ENCODE measurements around the gene CFAP410.

CFAP410 gene

DNA sequence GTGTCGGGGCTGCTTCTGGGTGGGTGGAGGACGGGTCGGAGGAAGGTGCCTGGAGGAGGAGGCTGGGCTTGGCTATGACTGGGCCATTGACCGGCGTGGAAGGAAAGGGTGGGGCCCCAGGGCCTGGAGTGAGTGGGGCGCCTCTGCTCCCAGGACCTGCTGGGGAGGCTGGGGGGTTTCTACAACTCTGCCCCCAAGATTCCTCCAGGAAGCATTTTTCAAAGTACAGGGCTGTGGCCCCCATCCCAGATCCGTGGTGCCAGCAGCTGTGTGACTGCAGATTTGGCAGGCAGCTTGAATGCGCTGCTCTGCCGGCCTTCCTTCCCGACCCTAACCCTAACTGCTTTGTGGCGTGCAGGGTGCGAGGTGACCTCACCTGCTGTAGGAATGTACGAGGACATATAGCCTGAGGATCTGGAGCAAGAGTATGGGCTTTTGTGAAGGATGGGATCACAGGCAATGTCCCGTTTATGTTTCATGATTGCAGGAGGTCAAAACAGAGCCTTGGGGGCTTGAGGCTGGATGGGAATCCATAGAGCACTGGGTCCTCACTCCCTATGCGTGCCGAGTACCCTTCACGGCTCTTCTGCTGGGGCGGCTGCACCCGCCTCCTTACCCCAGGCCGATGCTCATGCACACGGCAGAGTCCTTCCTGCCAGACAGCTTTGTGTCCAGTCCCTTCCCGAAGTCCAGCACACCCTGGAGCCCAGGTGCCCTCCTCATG lies 38.9 kb upstream of the CFAP410 start:
- peaks cover 0 to 5% (median 0%) of the 10 kb centered on the region in 5 donors for H3K9me3 ChIP-seq (ENCODE audit: control insufficient read depth in 5 of 5, low read length in 5 of 5)
- H3K9ac ChIP-seq (ENCODE audit: low read length in 5 of 5), result no peak overlapping the region
- peaks cover 0 to 31% (median 0%) of the 10 kb centered on the region in 5 donors for H3K27me3 ChIP-seq (ENCODE audit: control insufficient read depth in 5 of 5, insufficient read depth in 4 of 5, low read length in 5 of 5)
- H3K4me1 ChIP-seq (ENCODE audit: control insufficient read depth in 5 of 5, insufficient read depth in 5 of 5, low read length in 5 of 5), result peaks cover 0 to 14% (median 0%) of the 10 kb centered on the region in 5 donors
- no peak overlapping the region for H3K27ac ChIP-seq (ENCODE audit: low read depth, low read length)
- H3K36me3 ChIP-seq (ENCODE audit: control insufficient read depth in 5 of 5, insufficient read depth in 5 of 5, low read length in 5 of 5), result peaks cover 0 to 49% (median 14%) of the 10 kb centered on the region in 5 donors
- no peak overlapping the region for H3K4me3 ChIP-seq (ENCODE audit: low read depth in 1 of 5, low read length in 5 of 5)

DNA sequence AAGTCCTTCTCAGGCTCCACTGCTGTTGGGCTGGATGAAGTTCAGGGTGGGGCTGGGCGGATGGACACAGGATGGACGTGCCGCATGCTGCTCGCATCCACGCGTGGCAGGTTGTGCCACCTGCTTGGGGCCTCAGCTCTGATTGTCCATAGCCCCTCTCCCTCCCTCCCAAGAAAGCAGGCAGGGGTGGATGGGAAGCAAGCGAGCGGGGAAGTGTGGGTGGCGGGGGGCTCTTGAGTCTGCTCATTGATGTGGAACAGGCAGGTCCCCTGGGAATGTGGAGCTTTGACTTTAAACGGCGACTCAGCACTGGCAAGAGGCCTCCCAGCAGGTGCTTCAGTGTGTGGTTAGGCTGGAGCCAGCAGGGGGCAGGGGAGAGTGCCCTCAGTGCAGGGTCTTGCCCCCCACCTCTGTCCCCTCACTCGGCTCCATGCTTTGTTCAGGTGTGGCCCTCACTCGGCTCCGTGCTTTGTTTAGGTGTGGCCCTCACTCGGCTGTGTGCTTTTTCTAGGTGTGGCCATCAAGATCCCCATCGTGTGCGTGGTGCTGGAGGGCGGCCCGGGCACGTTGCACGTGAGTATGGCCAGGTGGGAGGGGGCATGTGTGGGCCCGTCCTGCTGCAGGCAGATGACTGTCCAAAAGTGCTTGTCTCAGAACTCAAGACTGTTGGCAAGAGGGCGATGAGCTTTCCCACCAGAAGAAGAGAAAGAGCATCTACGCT lies 38.2 kb upstream of the CFAP410 start:
- no peak overlapping the region for H3K27ac ChIP-seq (ENCODE audit: low read depth, low read length)
- H3K36me3 ChIP-seq (ENCODE audit: control insufficient read depth in 5 of 5, insufficient read depth in 5 of 5, low read length in 5 of 5), result peaks cover 0 to 43% (median 13%) of the 10 kb centered on the region in 5 donors
- H3K4me3 ChIP-seq (ENCODE audit: low read depth in 1 of 5, low read length in 5 of 5), result no peak overlapping the region
- H3K4me1 ChIP-seq (ENCODE audit: control insufficient read depth in 5 of 5, insufficient read depth in 5 of 5, low read length in 5 of 5), result peaks cover 0 to 14% (median 0%) of the 10 kb centered on the region in 5 donors
- peaks cover 0 to 2% (median 0%) of the 10 kb centered on the region in 5 donors for H3K9me3 ChIP-seq (ENCODE audit: control insufficient read depth in 5 of 5, low read length in 5 of 5)
- H3K9ac ChIP-seq (ENCODE audit: low read length in 5 of 5), result no peak overlapping the region
- H3K27me3 ChIP-seq (ENCODE audit: control insufficient read depth in 5 of 5, insufficient read depth in 4 of 5, low read length in 5 of 5), result peaks cover 0 to 31% (median 0%) of the 10 kb centered on the region in 5 donors

DNA sequence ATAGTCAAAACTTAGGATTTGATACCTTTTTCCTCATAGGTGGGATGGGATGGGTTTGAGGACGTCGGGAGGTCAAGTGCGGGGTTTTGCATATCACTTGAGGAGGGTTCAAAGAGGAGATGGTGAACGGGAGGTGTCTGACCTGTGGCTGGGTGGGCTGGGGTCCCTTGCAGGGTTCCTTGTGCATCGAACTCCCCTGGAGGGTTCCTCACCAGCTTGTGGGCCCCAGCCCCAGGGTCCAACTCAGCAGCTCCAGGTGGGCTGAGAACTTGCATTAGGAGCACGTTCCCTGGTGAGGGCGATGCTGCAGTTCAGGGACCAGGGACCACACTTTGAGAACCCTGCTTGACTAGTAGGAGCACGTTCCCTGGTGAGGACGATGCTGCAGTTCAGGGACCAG lies 37.4 kb upstream of the CFAP410 start:
- Histone ChIP-seq H3K27me3 (ENCODE audit: control insufficient read depth in 5 of 5, insufficient read depth in 4 of 5, low read length in 5 of 5) (peaks cover 0 to 31% (median 0%) of the 10 kb centered on the region in 5 donors), H3K4me1 (ENCODE audit: control insufficient read depth in 5 of 5, insufficient read depth in 5 of 5, low read length in 5 of 5) (peaks cover 0 to 14% (median 0%) of the 10 kb centered on the region in 5 donors), H3K9ac (ENCODE audit: low read length in 5 of 5) (no peak overlapping the region), H3K9me3 (ENCODE audit: control insufficient read depth in 5 of 5, low read length in 5 of 5) (no peaks in the 10 kb centered on the region), H3K4me3 (ENCODE audit: low read depth in 1 of 5, low read length in 5 of 5) (no peak overlapping the region), H3K27ac (ENCODE audit: low read depth, low read length) (no peak overlapping the region), H3K36me3 (ENCODE audit: control insufficient read depth in 5 of 5, insufficient read depth in 5 of 5, low read length in 5 of 5) (peaks cover 0 to 45% (median 13%) of the 10 kb centered on the region in 5 donors)

DNA sequence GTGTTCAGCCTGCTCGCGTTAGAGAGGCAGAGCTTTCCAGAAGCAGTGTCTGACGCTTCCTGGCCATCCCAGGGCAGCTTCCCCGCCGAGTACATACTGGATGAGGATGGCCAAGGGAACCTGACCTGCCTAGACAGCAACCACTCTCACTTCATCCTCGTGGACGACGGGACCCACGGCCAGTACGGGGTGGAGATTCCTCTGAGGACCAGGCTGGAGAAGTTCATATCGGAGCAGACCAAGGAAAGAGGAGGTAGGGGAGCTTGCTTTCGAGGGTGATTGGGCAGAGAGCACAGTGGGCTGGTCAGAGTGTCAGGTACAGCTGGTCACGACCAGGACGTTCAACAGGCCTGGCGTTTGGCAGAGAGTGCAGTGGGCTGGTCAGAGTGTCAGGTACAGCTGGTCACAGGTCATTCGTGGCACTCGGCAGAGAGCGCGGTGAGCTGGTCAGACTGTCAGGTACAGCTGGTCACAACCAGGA lies 36.6 kb upstream of the CFAP410 start:
- Histone ChIP-seq H3K36me3 (ENCODE audit: control insufficient read depth in 5 of 5, insufficient read depth in 5 of 5, low read length in 5 of 5) (peaks cover 0 to 41% (median 13%) of the 10 kb centered on the region in 5 donors), H3K9ac (ENCODE audit: low read length in 5 of 5) (no peak overlapping the region), H3K9me3 (ENCODE audit: control insufficient read depth in 5 of 5, low read length in 5 of 5) (no peaks in the 10 kb centered on the region), H3K4me3 (ENCODE audit: low read depth in 1 of 5, low read length in 5 of 5) (no peak overlapping the region), H3K4me1 (ENCODE audit: control insufficient read depth in 5 of 5, insufficient read depth in 5 of 5, low read length in 5 of 5) (peaks cover 0 to 14% (median 0%) of the 10 kb centered on the region in 5 donors), H3K27ac (ENCODE audit: low read depth, low read length) (no peak overlapping the region), H3K27me3 (ENCODE audit: control insufficient read depth in 5 of 5, insufficient read depth in 4 of 5, low read length in 5 of 5) (peaks cover 0 to 31% (median 1%) of the 10 kb centered on the region in 5 donors)

DNA sequence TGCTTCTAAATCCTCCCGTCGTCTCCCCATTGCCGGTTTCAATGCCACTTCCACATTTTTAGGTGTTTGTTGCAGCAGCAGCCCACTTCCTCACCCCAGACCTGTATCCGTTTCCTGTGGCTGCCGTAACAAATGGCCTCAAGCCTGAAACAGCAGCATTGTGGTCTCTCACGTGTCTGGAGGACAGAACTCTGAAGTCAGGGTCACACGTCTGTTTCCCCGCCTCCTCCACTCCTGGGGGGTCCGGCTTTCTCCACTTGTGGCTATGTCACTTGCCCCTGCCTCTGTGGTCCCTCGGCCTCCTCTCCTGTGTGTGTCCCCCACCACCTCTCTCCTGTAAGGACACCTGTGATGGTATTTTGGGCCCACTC lies 36.1 kb upstream of the CFAP410 start:
- no peak overlapping the region for H3K9ac ChIP-seq (ENCODE audit: low read length in 5 of 5)
- peaks cover 0 to 34% (median 4%) of the 10 kb centered on the region in 5 donors for H3K27me3 ChIP-seq (ENCODE audit: control insufficient read depth in 5 of 5, insufficient read depth in 4 of 5, low read length in 5 of 5)
- H3K36me3 ChIP-seq (ENCODE audit: control insufficient read depth in 5 of 5, insufficient read depth in 5 of 5, low read length in 5 of 5), result peaks cover 0 to 36% (median 13%) of the 10 kb centered on the region in 5 donors
- H3K4me3 ChIP-seq (ENCODE audit: low read depth in 1 of 5, low read length in 5 of 5), result no peak overlapping the region
- H3K4me1 ChIP-seq (ENCODE audit: control insufficient read depth in 5 of 5, insufficient read depth in 5 of 5, low read length in 5 of 5), result peaks cover 0 to 15% (median under 1%) of the 10 kb centered on the region in 5 donors
- no peaks in the 10 kb centered on the region for H3K9me3 ChIP-seq (ENCODE audit: control insufficient read depth in 5 of 5, low read length in 5 of 5)
- H3K27ac ChIP-seq (ENCODE audit: low read depth, low read length), result no peak overlapping the region

DNA sequence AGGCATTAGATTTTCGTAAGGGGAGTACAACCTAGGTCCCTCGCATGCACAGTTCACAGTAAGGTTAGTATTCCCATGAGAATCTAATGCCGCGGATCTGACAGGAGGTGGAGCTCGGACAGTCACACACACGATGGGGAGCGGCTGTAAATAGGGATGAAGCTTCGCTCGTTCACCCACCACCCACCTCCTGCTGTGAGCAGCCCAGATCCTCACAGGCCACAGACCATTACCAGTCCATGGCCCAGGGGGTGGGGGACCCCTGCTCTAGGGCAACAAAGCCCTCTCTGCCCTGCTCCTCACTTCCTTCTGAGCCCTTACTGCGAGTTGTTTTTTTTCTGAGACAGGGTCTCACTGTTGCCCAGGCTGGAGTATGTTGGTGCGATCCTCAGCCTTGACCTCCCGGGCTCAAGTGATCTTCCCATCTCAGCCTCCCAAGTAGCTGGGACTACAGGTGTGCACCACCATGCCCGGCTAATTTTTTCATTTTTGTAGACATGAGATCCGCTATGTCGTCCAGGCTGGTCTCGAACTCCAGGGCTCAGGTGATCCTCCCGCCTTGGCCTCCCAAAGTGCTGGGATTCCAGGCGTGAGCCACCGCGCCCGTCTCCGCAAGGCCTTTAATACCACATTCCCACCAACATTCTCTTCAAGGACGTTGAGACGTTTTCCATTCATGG lies 35.6 kb upstream of the CFAP410 start:
- H3K9me3 ChIP-seq (ENCODE audit: control insufficient read depth in 5 of 5, low read length in 5 of 5), result no peaks in the 10 kb centered on the region
- H3K9ac ChIP-seq (ENCODE audit: low read length in 5 of 5), result no peak overlapping the region
- peaks cover 0 to 32% (median 13%) of the 10 kb centered on the region in 5 donors for H3K36me3 ChIP-seq (ENCODE audit: control insufficient read depth in 5 of 5, insufficient read depth in 5 of 5, low read length in 5 of 5)
- peaks cover 0 to 20% (median 5%) of the 10 kb centered on the region in 5 donors for H3K4me1 ChIP-seq (ENCODE audit: control insufficient read depth in 5 of 5, insufficient read depth in 5 of 5, low read length in 5 of 5)
- no peak overlapping the region for H3K4me3 ChIP-seq (ENCODE audit: low read depth in 1 of 5, low read length in 5 of 5)
- peaks cover 0 to 35% (median 4%) of the 10 kb centered on the region in 5 donors for H3K27me3 ChIP-seq (ENCODE audit: control insufficient read depth in 5 of 5, insufficient read depth in 4 of 5, low read length in 5 of 5)
- H3K27ac ChIP-seq (ENCODE audit: low read depth, low read length), result no peak overlapping the region

DNA sequence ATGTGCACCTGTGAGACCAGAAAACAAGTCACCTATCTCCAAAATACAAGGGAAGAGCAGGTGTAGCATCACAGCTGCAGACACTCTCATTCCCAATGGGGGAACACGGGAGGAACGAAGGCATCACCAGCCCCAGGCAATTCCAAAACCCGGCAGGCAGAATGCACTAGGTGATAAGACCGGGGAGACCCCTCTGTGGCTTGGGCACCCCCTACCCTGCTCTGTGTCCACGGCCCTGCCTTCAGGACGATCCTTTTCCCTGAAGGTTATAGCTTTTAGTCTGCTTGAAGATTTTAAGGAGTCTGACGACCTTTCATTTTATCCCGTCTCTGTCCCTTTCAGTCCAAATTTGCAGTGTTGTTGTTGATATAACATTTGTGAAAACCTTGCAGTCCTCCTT lies 33.4 kb upstream of the CFAP410 start:
- Histone ChIP-seq H3K4me1 (ENCODE audit: control insufficient read depth in 5 of 5, insufficient read depth in 5 of 5, low read length in 5 of 5) (peaks cover 0 to 20% (median 5%) of the 10 kb centered on the region in 5 donors), H3K4me3 (ENCODE audit: low read depth in 1 of 5, low read length in 5 of 5) (no peak overlapping the region), H3K36me3 (ENCODE audit: control insufficient read depth in 5 of 5, insufficient read depth in 5 of 5, low read length in 5 of 5) (peaks cover 0 to 17% (median under 1%) of the 10 kb centered on the region in 5 donors), H3K27ac (ENCODE audit: low read depth, low read length) (no peak overlapping the region), H3K27me3 (ENCODE audit: control insufficient read depth in 5 of 5, insufficient read depth in 4 of 5, low read length in 5 of 5) (peaks cover 4 to 24% (median 9%) of the 10 kb centered on the region in 5 donors), H3K9me3 (ENCODE audit: control insufficient read depth in 5 of 5, low read length in 5 of 5) (no peaks in the 10 kb centered on the region), H3K9ac (ENCODE audit: low read length in 5 of 5) (no peak overlapping the region)

DNA sequence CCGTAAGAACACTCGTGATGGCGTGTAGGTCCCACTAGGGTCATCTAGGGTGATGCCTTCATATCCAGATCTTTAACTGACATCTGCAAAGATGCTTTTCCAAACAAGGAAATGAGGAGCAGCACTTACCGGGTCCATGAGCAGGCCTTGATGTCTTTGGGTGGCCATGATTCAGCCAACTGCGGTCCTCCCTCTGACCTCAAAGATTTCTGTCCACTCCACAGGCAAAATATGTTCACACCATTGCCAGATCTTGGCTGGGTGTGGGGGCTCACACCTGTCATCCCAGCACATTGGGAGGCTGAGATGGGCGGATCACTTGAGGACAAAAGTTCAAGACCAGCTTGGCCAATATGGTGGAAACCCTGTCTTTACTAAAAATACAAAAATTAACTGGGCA lies 32.4 kb upstream of the CFAP410 start:
- H3K9ac ChIP-seq (ENCODE audit: low read length in 5 of 5), result no peak overlapping the region
- H3K4me3 ChIP-seq (ENCODE audit: low read depth in 1 of 5, low read length in 5 of 5), result no peak overlapping the region
- H3K9me3 ChIP-seq (ENCODE audit: control insufficient read depth in 5 of 5, low read length in 5 of 5), result no peaks in the 10 kb centered on the region
- H3K4me1 ChIP-seq (ENCODE audit: control insufficient read depth in 5 of 5, insufficient read depth in 5 of 5, low read length in 5 of 5), result peaks cover 0 to 20% (median 5%) of the 10 kb centered on the region in 5 donors
- peaks cover 4 to 18% (median 9%) of the 10 kb centered on the region in 5 donors for H3K27me3 ChIP-seq (ENCODE audit: control insufficient read depth in 5 of 5, insufficient read depth in 4 of 5, low read length in 5 of 5)
- H3K27ac ChIP-seq (ENCODE audit: low read depth, low read length), result no peak overlapping the region
- peaks cover 0 to 12% (median 0%) of the 10 kb centered on the region in 5 donors for H3K36me3 ChIP-seq (ENCODE audit: control insufficient read depth in 5 of 5, insufficient read depth in 5 of 5, low read length in 5 of 5)

DNA sequence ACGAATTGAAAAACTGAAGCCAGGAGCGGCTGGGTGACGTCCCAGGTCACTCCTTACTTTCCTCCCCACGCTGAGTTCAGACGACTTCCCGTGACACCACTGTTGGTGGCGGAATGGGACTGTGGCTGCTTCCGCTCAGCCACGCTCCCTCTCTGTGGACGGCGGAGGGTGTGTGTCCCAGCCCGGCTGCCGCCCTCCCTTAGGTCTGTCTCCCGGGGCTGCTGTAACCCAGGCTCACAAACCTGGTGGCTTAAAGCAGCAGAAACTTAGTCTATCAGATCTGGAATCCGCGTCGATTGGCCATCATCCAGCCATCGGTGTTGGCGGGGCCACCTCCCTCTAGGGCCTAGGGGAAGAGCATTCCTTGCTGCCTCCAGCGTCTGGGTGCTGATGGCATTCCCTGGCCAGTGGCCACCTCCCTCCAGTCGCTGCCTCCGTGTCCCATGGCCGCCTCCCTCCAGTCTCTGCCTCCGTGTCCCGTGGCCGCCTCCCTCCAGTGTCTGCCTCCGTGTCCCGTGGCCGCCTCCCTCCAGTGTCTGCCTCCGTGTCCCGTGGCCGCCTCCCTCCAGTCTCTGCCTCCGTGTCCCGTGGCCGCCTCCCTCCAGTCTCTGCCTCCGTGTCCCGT lies 31.7 kb upstream of the CFAP410 start:
- Histone ChIP-seq H3K4me1 (ENCODE audit: control insufficient read depth in 5 of 5, insufficient read depth in 5 of 5, low read length in 5 of 5) (peaks cover 0 to 20% (median 5%) of the 10 kb centered on the region in 5 donors), H3K9ac (ENCODE audit: low read length in 5 of 5) (no peak overlapping the region), H3K9me3 (ENCODE audit: control insufficient read depth in 5 of 5, low read length in 5 of 5) (no peaks in the 10 kb centered on the region), H3K36me3 (ENCODE audit: control insufficient read depth in 5 of 5, insufficient read depth in 5 of 5, low read length in 5 of 5) (peaks cover 0 to 16% (median 0%) of the 10 kb centered on the region in 5 donors), H3K27me3 (ENCODE audit: control insufficient read depth in 5 of 5, insufficient read depth in 4 of 5, low read length in 5 of 5) (peaks cover 4 to 18% (median 11%) of the 10 kb centered on the region in 5 donors), H3K27ac (ENCODE audit: low read depth, low read length) (no peak overlapping the region), H3K4me3 (ENCODE audit: low read depth in 1 of 5, low read length in 5 of 5) (no peak overlapping the region)
